GM19395 (cell line): Measurements from ENCODE around the gene FCRLA.
"Not testable (repeated sequence)": the region's sequence is repeated elsewhere in the genome, so short reads cannot be mapped to it uniquely, and the experiment has no call there.

ENCODE experiments used
- ATAC-seq: cut with Tn5 transposase; IDR thresholded peaks from one replicate; pipeline ENCODE4 v1.9.1; 2021; ENCODE audit warnings: mild to moderate bottlenecking, moderate library complexity; ENCODE audit not compliant: unreplicated experiment

The FCRLA gene, protein sequence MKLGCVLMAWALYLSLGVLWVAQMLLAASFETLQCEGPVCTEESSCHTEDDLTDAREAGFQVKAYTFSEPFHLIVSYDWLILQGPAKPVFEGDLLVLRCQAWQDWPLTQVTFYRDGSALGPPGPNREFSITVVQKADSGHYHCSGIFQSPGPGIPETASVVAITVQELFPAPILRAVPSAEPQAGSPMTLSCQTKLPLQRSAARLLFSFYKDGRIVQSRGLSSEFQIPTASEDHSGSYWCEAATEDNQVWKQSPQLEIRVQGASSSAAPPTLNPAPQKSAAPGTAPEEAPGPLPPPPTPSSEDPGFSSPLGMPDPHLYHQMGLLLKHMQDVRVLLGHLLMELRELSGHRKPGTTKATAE

DNA sequence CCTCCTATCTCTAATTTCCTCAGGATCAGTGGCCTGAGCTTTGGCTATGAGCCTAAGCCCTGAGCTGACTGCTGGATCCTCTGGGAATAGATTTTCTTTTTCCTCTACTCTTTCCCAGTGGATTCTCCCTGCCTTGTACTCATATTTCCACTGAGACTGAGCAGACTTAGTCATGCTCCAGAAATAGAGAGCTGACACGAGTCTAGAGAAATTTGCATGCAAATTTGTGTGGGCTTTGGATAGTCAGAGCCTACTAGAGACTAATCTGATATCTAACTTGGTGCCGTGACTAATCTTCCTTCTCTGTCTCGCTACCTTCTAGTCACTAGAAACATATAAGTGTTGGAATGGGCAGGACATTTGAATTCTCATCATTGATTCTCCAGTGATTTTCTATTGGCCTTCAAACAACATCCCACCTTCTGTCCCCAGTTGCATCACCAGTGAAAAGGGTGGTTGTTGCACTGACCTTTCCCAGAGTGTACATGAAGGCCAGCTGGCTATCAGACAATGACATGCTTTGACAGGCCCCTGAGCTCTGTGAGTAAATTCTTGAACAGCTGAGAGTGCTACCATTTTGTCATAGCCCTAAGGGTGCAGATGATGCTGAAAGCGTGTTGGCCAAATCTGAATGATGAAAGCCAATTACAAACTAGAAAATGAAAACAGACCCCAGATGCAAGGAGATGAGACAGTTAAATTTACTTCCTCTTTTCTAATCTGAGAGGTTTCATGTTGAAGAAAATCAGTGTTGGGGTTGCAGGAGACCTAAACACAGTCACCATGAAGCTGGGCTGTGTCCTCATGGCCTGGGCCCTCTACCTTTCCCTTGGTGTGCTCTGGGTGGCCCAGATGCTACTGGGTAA is at the start of gene FCRLA:
Gene FCRLA, plus strand, starts transcription at position 748 of the 866 bp plus-strand sequence. Its CDS starts 36 bp downstream, at position 784.
- ATAC-seq, result peak; percentile 78

DNA sequence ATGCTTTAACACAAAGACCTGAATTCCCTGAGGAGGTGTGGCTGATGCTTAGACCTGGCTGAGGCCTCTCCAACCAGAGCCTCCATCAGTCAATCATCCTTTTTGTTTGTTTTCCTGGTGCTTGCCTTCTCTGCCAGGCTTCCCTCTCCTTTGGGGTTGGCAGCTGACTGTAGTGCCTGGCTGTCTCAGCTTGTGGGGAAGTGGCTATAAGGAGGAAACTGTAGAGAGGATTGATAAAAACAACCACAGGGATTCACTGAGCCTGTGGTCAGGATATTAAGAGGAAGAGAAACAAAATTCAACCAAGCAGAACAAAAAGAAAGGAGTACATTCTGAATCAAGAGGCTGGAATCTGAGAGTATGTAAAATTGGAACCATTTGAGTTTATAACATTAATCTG is 48.5 kb upstream of the FCRLA start:
- ATAC-seq, result not testable (repeated sequence)

DNA sequence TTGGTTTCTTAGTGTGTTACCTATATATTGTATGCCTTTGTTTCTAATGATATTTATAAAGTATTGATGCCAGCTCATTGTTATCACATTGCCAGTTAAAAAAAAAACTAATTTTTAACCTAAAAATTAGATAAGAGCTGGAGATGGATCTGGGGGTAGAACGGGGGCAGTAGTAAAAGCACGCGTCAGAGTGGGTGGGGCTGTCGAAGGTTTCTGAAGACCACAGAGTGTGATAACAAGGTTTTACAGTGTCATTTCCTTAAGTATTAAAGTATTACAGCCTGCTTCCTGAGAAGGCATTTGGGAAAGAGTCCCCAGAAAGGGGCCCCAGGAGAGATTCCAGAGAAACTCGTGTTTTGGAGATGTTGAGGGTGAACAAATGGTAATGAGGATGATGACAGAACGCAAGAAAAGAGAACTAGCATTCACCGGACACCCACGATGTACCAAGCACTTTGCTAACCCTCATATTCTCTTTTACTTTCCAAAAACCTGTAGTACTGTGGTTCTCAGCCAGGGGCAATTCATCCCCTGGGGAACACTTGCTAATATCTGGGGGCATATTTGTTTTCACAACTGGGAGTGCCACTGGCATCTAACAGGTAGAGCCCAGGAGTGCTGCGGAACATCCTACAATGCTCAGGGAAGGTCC is 45.2 kb upstream of the FCRLA start:
- ATAC-seq, result not testable (repeated sequence)

DNA sequence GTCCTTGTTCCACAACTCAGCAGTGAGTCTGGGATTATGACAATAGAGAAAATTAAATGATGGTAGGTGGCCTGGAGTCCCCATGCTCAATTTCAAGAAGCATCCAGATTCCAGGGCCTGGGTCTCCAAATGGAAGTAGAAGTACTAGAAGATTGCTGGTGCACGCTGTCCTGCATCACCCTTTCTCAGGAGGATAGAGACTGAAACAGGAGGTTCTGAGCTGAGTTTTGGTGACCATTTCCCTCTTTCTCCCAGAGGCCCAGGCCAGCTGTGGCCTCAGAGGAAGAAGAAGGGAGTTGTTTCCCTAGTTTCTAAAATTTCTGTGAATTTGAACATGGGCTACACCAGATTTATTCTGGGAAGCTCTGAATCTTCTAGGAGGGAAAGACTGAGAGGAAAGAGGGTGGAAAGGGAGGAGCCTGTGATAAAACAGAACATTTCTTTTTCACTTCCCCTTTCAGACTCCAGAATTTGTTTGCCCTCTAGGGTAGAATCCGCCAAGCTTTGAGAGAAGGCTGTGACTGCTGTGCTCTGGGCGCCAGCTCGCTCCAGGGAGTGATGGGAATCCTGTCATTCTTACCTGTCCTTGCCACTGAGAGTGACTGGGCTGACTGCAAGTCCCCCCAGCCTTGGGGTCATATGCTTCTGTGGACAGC is 44.2 kb upstream of the FCRLA start, which contains the start of gene FCGR2B:
Gene FCGR2B, plus strand, starts transcription at position 460 of the 656 bp plus-strand sequence. Its CDS starts 99 bp downstream, at position 559.
- ATAC-seq, result peak; percentile 78

DNA sequence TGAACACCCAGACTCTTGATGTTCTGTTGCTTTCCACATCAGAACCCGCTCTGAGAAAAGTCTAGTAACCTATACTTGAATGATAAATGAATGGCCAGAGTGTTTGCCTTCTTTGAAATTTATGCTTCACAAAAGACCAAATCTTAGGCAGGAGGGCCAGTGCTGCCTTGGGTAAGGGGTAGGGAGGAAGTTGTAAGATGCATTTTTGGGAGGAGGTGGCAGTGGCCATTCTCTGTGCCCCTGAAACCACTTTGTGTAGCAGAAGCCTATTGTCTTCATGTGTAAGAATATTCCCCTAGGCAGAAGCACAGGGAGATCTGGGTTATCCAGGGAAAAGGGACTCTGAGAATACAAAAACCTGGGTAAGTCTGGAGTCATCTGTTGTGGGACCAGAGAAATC is 43.5 kb upstream of the FCRLA start:
- ATAC-seq, result peak; percentile 19

DNA sequence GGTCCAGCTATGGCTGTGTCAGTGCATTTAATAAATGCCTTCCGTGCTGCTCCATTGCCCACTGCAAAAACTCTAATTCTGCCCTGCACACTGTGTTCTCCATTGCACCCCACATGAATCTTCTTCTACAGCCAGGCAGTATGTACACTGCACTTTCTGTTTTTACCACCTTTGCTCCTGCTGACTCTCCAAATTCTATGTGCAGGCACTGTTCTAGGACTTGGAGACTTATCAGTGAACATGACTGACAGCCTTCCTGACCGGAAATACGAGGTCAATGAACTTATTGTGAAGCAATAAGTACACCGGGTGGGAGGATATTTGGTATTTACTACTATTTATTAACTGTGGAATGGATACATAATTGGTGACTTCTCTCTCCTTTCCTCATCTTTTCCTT is 42.3 kb upstream of the FCRLA start:
- ATAC-seq, result not testable (repeated sequence)

DNA sequence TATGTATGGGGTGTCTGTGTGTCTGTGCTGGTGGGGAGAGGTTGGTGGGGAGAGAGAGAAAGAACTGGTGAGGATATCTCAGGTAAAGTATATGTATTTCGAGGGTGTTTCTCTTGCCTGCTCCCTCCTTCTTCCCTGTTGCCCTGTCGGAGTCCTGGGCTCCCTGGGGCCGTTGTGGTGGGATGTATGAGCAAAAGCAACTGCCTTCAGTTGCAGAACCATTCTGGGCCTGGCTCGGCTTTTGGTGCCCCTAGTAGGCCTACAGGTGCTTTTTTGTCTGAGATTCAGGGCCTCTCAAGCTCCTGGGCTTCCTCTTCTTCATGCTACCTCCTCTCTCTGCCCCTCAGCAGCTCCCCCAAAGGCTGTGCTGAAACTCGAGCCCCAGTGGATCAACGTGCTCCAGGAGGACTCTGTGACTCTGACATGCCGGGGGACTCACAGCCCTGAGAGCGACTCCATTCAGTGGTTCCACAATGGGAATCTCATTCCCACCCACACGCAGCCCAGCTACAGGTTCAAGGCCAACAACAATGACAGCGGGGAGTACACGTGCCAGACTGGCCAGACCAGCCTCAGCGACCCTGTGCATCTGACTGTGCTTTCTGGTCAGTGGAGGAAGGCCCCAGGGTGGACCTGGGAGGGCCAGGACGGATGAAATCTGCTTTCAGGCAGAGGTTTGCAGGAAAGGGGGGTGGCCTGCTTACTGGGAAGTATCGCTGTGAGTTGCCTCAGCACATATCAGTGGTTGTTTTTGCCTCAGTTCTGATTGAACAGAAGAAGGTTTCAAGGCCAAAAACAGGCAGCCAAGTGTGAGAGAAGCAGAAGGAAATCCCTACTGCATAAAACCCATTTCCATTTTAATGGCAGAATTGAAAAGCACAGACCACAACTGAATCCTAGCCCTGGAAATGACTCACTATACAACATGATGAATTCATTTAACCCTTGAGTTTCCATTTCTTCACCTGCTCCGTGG is 35.7 kb upstream of the FCRLA start:
- not testable (repeated sequence) for ATAC-seq

DNA sequence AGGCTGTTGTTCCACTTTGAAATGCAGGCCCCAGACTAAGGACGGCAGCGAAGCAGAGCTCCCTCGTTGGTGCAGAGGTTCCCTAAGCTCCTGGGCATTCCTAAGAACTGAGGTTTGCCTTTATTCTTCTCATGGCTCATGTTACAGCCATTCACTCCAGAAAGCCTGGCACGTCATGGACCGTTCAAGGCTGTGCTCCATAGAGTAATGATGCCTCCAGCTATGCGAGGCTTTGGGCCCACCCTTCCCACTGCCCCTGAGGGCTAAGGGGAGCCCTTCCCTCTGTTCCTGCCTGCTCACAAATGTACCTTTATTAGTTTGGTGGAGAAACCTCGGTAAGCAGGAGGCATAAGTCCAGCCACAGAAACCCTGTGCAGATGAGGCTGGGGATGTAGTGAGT is 33.6 kb upstream of the FCRLA start:
- not testable (repeated sequence) for ATAC-seq

DNA sequence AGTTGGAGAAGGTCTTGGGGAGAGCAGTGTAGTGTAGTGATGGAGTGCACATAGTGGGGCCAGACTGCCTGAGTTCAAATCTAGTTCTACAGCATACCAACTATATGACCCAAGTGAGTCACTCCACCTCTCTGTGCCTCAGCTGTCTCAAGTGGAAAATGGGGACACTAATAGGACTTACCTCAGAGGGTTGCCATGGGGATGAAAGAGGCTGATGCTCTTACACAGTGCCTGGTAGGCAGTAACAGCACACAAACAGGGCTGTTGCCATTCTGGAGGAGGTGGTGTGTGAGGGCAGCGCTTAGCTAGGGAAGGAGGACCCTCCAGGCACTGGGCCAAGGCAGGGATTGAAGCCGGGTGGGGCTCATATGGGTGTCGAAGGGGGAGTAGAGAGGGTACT is 32.6 kb upstream of the FCRLA start:
- ATAC-seq, result not testable (repeated sequence)

DNA sequence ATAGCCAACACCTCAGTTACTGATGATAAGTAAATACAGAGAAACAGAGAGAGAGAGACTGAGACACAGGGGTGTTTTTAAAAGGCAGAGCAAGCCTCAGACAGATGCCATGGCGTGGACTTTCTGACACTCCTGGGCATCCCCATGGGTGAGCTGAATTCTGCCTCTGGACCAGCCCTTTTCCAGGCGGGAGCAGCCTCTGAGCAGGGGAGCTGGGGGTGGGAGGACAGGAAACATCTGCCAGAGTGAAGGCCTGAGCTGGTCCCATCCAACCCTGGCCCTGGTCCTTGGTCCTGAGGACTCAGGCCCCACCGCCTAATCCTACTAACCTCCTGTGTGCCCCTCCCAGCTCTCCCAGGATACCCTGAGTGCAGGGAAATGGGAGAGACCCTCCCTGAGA is 32.1 kb upstream of the FCRLA start:
- not testable (repeated sequence) for ATAC-seq

DNA sequence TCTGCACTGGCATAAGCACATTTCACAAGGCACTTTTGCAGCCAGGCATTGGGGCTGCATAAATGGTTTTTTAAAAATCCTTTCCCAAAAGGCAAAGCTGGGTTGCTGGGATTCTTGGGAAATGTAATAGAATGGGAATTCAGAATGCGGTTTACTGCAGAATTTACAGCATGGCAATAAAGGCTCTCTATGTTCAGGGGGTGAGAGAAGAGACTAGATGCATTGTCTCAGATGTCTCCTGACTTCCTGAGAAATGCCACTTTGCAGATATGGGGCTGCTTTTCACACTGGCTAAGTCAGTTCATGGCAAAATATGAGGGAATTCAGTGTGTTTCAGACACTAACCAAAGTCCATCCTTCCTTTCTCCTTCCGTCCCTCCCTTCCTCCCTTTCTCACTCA is 30.6 kb upstream of the FCRLA start:
- no peak for ATAC-seq

DNA sequence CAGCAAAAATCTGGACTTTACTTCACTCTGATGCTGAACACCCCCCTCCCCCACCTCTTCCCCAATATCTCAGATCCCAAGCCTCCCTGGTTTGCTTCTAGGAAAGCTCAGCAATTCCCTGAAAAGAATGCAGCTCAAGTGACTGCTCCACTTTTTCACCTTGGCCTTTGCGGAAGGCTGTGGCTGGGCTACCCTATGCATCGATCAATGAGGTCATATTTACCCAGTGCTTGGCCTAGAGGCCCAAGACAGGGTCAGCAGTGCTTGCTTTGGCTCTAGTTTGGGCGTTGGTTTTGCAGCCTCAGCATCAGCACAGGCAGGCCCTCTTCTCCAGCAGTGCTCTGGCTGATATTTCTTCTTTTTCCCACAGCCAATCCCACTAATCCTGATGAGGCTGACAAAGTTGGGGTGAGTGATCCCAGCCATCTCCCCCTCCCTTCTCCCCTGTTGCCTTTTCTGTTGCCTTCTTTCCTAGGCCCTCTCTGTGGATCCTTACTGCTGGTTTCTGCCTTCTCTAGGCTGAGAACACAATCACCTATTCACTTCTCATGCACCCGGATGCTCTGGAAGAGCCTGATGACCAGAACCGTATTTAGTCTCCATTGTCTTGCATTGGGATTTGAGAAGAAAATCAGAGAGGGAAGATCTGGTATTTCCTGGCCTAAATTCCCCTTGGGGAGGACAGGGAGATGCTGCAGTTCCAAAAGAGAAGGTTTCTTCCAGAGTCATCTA is 29.9 kb upstream of the FCRLA start:
- no peak for ATAC-seq

DNA sequence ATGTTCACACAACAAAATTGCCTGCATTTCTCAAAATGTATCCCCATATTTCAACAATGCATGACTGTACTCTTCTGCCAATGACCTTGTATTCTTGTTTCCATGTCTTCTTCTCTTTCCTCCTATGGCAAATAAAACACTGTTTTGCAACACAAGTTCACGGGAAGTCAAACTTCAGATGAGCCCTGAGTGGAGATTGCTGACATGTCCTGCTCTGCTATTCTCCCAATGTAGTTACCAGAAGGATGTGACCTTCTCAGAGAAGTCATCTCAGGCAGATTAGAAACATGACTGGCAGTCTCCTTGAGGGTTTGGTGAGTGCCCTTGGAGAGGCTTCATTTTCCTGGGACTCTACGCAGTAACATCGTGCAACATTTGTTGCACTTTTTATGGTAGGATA is 28.5 kb upstream of the FCRLA start:
- ATAC-seq, result no peak

DNA sequence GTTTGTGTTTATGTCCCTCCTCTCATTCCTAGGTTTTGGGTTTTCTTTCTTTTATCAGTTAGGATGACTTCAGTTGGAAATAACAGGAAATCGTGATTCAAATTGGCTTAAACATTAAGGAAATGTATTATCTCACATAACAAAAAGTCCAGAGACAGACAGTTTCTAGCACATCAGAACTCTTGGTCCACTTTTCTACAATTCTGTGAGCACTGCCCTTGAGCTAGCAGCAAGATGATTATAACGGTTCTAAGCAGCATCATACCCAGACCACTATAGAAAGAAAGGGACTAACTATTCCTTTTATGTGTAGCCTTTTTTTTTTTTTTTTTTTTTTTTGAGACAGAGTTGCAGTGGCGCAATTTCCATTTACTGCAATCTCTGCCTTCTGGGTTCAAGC is 25.1 kb upstream of the FCRLA start:
- no peak for ATAC-seq

DNA sequence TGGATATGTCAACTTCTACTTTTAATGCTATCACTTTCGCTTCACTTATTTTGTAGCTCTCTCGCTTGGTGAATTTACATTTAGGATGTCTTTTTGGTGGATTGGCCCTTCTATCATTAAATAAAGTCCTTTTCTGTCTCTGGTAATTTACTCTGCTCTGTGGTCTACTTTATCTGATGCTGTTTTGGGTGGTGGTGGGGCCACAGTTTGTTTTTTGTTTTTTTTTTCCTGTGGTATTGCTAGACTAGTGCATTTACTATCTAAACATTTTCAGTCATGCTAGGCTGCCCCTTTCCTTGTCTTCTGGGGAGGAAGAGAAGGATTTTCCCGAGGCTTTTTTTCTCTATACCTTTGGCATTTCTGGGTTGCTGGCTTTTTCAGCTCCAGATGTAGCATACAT is 18.1 kb upstream of the FCRLA start:
- no peak for ATAC-seq

DNA sequence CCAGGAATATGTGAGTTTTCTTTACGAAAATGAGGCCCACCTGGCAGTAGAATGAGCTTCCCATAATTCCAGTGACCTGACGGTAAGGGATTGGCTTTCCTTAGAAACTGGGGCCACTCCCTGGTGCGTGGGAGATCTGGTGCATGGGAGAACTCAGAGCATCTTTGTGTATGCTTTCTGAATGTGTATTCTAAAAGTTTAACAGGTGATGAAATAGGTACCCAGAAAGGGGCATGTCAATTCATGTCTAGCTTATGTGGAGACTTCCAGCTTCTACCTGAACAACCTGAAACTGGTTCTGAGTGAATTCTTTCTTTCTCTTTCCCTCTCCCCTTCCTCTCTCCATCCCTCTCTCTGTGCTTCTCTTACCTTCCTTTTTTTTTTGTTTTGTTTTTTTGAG is 15.2 kb upstream of the FCRLA start:
- no peak for ATAC-seq

DNA sequence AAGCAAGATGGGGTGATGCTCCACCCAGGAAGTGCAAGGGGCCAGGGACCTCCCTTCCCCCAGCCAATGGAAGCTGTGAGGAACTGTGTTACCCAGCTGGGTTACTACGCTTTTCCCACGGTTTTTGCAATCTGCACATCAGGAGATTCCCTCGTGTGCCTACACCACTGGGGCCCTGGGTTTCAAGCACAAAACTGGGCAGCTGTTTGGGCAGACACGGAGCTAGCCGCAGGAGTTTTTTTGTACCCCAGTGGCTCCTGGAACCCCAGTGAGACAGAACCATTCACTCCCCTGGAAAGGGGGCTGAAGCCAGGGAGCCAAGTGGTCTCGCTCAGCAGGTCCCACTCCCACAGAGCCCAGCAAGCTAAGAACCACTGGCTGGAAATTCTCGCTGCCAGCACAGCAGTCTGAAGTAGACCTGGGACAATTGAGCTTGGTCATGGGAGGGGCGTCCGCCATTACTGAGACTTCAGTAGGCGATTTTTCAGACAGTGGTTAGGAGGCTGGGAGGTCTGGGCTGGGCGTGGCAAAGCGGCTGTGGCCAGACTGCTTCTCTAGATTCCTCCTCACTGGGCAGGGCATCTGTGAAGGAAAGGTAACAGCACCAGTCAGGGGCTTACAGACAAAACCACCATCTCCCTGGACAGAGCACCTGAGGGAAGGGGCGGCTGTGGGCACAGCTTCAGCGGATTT is 13.9 kb upstream of the FCRLA start:
- not testable (repeated sequence) for ATAC-seq

DNA sequence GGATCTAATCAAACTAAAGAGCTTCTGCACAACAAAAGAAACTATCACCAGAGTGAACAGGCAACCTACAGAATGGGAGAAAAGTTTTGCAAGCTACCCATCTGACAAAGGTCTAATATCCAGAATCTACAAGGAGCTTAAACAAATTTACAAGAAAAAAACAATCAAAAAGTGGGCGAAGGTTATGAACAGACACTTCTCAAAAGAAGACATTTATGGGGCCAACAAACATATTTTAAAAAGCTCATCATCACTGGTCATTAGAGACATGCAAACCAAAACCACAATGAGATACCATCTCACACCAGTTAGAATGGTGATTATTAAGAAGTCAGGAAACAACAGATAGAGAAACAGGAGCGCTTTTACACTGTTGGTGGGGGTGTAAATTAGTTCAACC is 8.7 kb upstream of the FCRLA start:
- not testable (repeated sequence) for ATAC-seq
